HG02571 (cell line): ENCODE data around the gene TOGARAM1.

Experiments
- ATAC-seq: cut with Tn5 transposase; IDR thresholded peaks from one replicate; pipeline ENCODE4 v1.9.1; 2021; ENCODE audit warnings: mild to moderate bottlenecking, moderate library complexity; ENCODE audit not compliant: unreplicated experiment

Gene TOGARAM1

GRCh38 chr14:44963044-44963528 is 1.1 kb downstream of the TOGARAM1 start:
- ATAC-seq, result no peak

GRCh38 chr14:44963775-44964380 is 1.9 kb downstream of the TOGARAM1 start:
- ATAC-seq, result no peak

GRCh38 chr14:44966601-44967336 is 4.8 kb downstream of the TOGARAM1 start:
- no peak for ATAC-seq

GRCh38 chr14:44968714-44969113 is 6.7 kb downstream of the TOGARAM1 start:
- ATAC-seq, result no peak

- no peak for ATAC-seq
These were observed 8.9 kb downstream of the TOGARAM1 start for GRCh38 chr14:44970907-44971306.

- no peak for ATAC-seq
These were observed 9.5 kb downstream of the TOGARAM1 start for GRCh38 chr14:44971459-44971858.

- no peak for ATAC-seq
These were observed 17.3 kb downstream of the TOGARAM1 start for GRCh38 chr14:44979273-44979672.

- ATAC-seq, result no peak
These were observed 17.9 kb downstream of the TOGARAM1 start for GRCh38 chr14:44979740-44980356.

GRCh38 chr14:44981198-44981597 is 19.2 kb downstream of the TOGARAM1 start:
- no peak for ATAC-seq

GRCh38 chr14:44982594-44982993 is 20.6 kb downstream of the TOGARAM1 start:
- ATAC-seq, result no peak

GRCh38 chr14:44988694-44989093 is 26.7 kb downstream of the TOGARAM1 start:
- no peak for ATAC-seq

- no peak for ATAC-seq
These were observed 27.8 kb downstream of the TOGARAM1 start for GRCh38 chr14:44989497-44990440.

GRCh38 chr14:44990533-44990932 is 28.5 kb downstream of the TOGARAM1 start:
- ATAC-seq, result no peak

GRCh38 chr14:44995196-44995595 is 33.2 kb downstream of the TOGARAM1 start:
- no peak for ATAC-seq

GRCh38 chr14:44995770-44996294 is 33.8 kb downstream of the TOGARAM1 start:
- no peak for ATAC-seq

GRCh38 chr14:45003924-45004323 is 41.9 kb downstream of the TOGARAM1 start:
- no peak for ATAC-seq

- ATAC-seq, result no peak
These were observed 53.1 kb downstream of the TOGARAM1 start for GRCh38 chr14:45015133-45015532.

- ATAC-seq, result no peak
These were observed 66.2 kb downstream of the TOGARAM1 start for GRCh38 chr14:45028107-45028626.

- ATAC-seq, result no peak
These were observed 72.7 kb downstream of the TOGARAM1 start for GRCh38 chr14:45034730-45035129.

- no peak for ATAC-seq
These were observed 76.3 kb downstream of the TOGARAM1 start for GRCh38 chr14:45038256-45038655.
